Fibroblast of lung (primary cell): ENCODE measurements around the gene PRSS33. TPM values are rescaled to one million over a fixed set of nuclear protein-coding genes. Genes with fewer than 3 reads are reported as not detected.

Experiments
- polyA plus RNA-seq, 2 donors: library from polyadenylated mRNA; depleted of rRNA in 1 of 2; stranded (reverse) in 1 of 2; unstranded in 1 of 2; fragments of >200 nt; gene quantifications; 2 replicates each; pipeline ENCODE4 v1.2.1, GENCODE V29; 2011 to 2012; ENCODE audit warnings: missing spikeins in 1 of 2
- total RNA-seq: library from RNA; depleted of rRNA; stranded (reverse); fragments of >200 nt; gene quantifications from 2 replicates; pipeline ENCODE4 v1.2.1, GENCODE V29; 2014

The PRSS33 gene
- total and polyA plus RNA-seq, 2 donors (not counting 1 experiment from before 2014, with no cell fraction given) = not detected

Other genes starting within 250 kb of the PRSS33 start
- 17.7 and 25.9 TPM in 2 replicates for gene PDPK1, start 249.5 kb downstream of the PRSS33 start, total RNA-seq
- gene PDPK1, start 249.5 kb downstream of the PRSS33 start, polyA plus RNA-seq = 30.7 and 32.1 TPM in 2 replicates
- 15.2 and 21.6 TPM in 2 replicates for gene KCTD5, start 105.0 kb downstream of the PRSS33 start, total RNA-seq
- 25.9 and 35.2 TPM in 2 replicates for gene KCTD5, start 105.0 kb downstream of the PRSS33 start, polyA plus RNA-seq
- gene PRSS27, start 67.3 kb downstream of the PRSS33 start, total RNA-seq = 1.0 and 1.2 TPM in 2 replicates
- gene PRSS27, start 67.3 kb downstream of the PRSS33 start, polyA plus RNA-seq = 0.16 and 0.24 TPM in 2 replicates
- 43.9 and 74.3 TPM in 2 replicates for gene SRRM2, start 34.9 kb downstream of the PRSS33 start, total RNA-seq
- gene SRRM2, start 34.9 kb downstream of the PRSS33 start, polyA plus RNA-seq = 55.2 and 85.6 TPM in 2 replicates
- gene ELOB, start 10.3 kb downstream of the PRSS33 start, total RNA-seq = 227 and 436 TPM in 2 replicates
- 124 and 165 TPM in 2 replicates for gene ELOB, start 10.3 kb downstream of the PRSS33 start, polyA plus RNA-seq
- not detected in 2 replicates for gene PRSS41, start 10.9 kb upstream of the PRSS33 start, total RNA-seq
- not detected in 2 replicates for gene PRSS41, start 10.9 kb upstream of the PRSS33 start, polyA plus RNA-seq
- 0.17 and 0.77 TPM in 2 replicates for gene PRSS21, start 29.7 kb upstream of the PRSS33 start, total RNA-seq
- 0.15 and 0.22 TPM in 2 replicates for gene PRSS21, start 29.7 kb upstream of the PRSS33 start, polyA plus RNA-seq
- gene ZG16B, start 42.7 kb upstream of the PRSS33 start, total RNA-seq = not detected in 2 replicates
- gene ZG16B, start 42.7 kb upstream of the PRSS33 start, polyA plus RNA-seq = 0.14 TPM in 1 of 2 replicates, not detected in the other
- 0.17 TPM in 1 of 2 replicates, not detected in the other for gene PRSS22, start 70.6 kb upstream of the PRSS33 start, total RNA-seq
- not detected in 2 replicates for gene PRSS22, start 70.6 kb upstream of the PRSS33 start, polyA plus RNA-seq
- gene FLYWCH2, start 95.7 kb upstream of the PRSS33 start, total RNA-seq = 55.2 and 56.8 TPM in 2 replicates
- 18.1 and 21.2 TPM in 2 replicates for gene FLYWCH2, start 95.7 kb upstream of the PRSS33 start, polyA plus RNA-seq
- gene FLYWCH1, start 124.4 kb upstream of the PRSS33 start, total RNA-seq = 44.4 and 58.5 TPM in 2 replicates
- gene FLYWCH1, start 124.4 kb upstream of the PRSS33 start, polyA plus RNA-seq = 12.0 and 16.4 TPM in 2 replicates
- not detected in 2 replicates for gene KREMEN2, start 176.7 kb upstream of the PRSS33 start, total RNA-seq
- not detected in 2 replicates for gene KREMEN2, start 176.7 kb upstream of the PRSS33 start, polyA plus RNA-seq
- 1.0 and 1.5 TPM in 2 replicates for gene PAQR4, start 181.8 kb upstream of the PRSS33 start, total RNA-seq
- gene PAQR4, start 181.8 kb upstream of the PRSS33 start, polyA plus RNA-seq = 3.0 and 8.7 TPM in 2 replicates
- gene PKMYT1, start 192.9 kb upstream of the PRSS33 start, total RNA-seq = 0.26 and 1.2 TPM in 2 replicates
- 2.7 and 8.3 TPM in 2 replicates for gene PKMYT1, start 192.9 kb upstream of the PRSS33 start, polyA plus RNA-seq
- not detected in 2 replicates for gene CLDN9, start 225.4 kb upstream of the PRSS33 start, total RNA-seq
- gene CLDN9, start 225.4 kb upstream of the PRSS33 start, polyA plus RNA-seq = not detected in 2 replicates
- 0.26 TPM in 1 of 2 replicates, not detected in the other for gene CLDN6, start 230.6 kb upstream of the PRSS33 start, total RNA-seq
- 0.03 TPM in 1 of 2 replicates, not detected in the other for gene CLDN6, start 230.6 kb upstream of the PRSS33 start, polyA plus RNA-seq
- gene TNFRSF12A, start 232.8 kb upstream of the PRSS33 start, total RNA-seq = 159 and 196 TPM in 2 replicates
- 80.7 and 110 TPM in 2 replicates for gene TNFRSF12A, start 232.8 kb upstream of the PRSS33 start, polyA plus RNA-seq
- gene HCFC1R1, start 236.4 kb upstream of the PRSS33 start, total RNA-seq = 36.0 and 75.5 TPM in 2 replicates
- gene HCFC1R1, start 236.4 kb upstream of the PRSS33 start, polyA plus RNA-seq = 44.9 and 58.0 TPM in 2 replicates
- 25.4 and 26.6 TPM in 2 replicates for gene THOC6, start 236.5 kb upstream of the PRSS33 start, total RNA-seq
- gene THOC6, start 236.5 kb upstream of the PRSS33 start, polyA plus RNA-seq = 17.6 and 19.7 TPM in 2 replicates
- not detected in 2 replicates for gene BICDL2, start 249.4 kb upstream of the PRSS33 start, total RNA-seq
- gene BICDL2, start 249.4 kb upstream of the PRSS33 start, polyA plus RNA-seq = 0.05 TPM in 1 of 2 replicates, not detected in the other